GM20000 (cell line): Measurements from ENCODE around the gene SLC29A4.
"Not testable (repeated sequence)": the region's sequence is repeated elsewhere in the genome, so short reads cannot be mapped to it uniquely, and the experiment has no call there.

ENCODE experiments used
- DNase-seq: peaks from one replicate; pipeline ENCODE4 v3.0.0; 2012; ENCODE audit warnings: low spot score
- TF ChIP-seq, protein P1 (sequence below): IDR thresholded peaks from 2 replicates; pipeline ENCODE4 v1.5.1; 2012; ENCODE audit warnings: mild to moderate bottlenecking, control low read depth; ENCODE audit errors: extremely low read depth, missing control alignments

SLC29A4 gene

DNA sequence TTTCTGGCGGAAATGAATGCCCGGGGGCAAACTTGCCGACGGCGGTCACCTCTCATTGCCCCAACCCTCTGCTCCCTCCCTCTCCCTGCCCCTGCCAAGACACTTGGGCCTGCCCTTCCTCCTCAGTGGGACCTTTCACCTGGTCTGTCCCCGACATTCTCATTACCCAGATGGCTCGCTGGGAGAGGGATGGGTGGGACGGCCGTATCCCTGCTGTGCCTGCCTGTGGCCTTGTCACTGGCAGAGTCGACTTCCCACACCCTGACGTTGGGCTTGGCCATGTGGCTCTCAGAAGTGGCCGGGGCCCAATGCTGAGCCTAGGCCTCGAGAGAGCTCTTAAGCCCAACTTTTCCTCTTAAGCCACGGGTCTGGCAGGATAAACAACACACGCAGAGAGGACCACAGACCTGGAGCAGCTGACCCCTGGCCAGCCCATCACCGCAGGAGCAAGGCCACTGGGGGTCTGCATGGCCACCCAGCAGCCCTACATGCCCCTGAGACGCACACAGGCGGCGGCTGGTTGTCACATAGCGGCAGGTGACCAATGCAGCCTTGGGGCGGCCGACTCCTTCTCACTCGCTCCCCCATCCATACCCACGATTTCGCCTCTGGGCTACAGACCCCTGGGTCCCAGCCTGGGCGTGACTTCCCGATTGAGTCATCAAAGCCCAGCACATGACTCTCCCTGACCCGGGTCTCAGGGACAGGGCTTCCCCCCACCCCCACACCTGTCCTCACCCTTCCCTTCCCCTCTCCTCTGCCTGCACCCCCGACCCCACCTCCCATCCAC, 40.1 kb downstream of the SLC29A4 start:
- TF ChIP-seq, protein P1, sequence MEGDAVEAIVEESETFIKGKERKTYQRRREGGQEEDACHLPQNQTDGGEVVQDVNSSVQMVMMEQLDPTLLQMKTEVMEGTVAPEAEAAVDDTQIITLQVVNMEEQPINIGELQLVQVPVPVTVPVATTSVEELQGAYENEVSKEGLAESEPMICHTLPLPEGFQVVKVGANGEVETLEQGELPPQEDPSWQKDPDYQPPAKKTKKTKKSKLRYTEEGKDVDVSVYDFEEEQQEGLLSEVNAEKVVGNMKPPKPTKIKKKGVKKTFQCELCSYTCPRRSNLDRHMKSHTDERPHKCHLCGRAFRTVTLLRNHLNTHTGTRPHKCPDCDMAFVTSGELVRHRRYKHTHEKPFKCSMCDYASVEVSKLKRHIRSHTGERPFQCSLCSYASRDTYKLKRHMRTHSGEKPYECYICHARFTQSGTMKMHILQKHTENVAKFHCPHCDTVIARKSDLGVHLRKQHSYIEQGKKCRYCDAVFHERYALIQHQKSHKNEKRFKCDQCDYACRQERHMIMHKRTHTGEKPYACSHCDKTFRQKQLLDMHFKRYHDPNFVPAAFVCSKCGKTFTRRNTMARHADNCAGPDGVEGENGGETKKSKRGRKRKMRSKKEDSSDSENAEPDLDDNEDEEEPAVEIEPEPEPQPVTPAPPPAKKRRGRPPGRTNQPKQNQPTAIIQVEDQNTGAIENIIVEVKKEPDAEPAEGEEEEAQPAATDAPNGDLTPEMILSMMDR = no peak
- DNase-seq = no peak

DNA sequence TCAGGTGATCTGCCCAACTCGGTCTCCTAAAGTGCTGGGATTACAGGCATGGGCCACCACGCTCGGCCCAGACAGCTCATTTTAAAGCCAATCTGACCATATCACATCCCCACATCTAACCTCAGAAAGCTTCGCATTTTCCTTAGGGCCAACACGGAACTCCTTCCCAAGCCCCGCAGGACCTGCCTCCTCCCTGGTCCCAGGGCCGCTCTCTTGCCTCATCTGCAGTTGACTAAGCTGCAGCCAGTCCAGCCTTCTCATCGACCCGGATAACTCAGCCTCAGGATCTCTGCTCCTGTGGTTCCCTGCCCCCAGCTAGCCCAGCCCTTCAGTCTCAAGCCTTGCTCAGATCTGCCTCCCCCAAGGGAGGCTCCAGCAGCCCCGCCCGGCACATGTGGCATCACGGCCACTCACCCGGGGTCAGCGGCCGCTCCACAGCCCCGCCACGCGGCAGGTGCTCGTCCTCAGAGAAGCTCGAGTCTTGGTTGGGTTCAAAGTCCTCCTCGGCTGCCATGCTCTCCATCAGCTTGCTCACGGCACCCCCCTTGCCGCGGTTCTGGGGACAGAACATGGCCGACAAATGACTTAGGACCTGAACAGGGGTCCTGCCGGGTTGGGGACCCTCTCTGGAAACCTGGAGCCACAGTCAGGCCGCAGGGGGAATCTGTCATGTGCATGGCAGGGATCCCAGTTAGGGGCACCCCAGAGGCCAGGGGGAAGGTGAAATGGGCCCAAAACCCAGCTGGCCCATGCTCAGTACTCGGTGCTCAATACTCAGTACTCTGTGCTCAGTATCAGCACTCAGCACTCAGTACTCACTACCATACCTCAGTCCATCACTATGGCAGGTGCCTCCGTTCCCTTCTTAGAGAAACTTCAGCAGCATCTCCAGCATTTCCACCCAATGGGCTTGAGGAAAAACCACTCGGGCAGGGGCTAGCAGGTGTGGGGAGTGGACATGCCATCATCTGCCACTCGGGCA, 41.3 kb downstream of the SLC29A4 start:
- DNase-seq = not testable (repeated sequence)

DNA sequence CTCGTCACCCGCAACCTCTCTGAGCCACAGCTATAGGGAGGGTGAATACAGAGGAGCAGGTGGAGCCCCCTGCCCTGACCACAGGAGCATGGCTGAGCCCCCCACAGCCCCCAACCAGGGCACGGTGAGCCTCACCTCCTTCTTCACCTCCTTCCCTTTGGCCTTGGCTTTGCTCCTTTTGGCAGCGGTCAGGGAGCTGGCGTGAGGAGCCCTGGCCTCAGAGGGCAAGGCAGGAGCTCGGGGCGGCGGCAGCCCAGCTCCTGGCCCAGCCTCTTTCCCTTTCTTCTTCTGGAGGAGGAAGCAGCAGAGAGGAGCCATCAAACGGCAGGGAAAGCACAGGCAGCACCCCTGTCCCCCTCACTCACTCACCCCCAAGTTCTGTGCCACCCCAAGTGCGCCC, 42.2 kb downstream of the SLC29A4 start:
- TF ChIP-seq, protein P1 = no peak
- DNase-seq = no peak

DNA sequence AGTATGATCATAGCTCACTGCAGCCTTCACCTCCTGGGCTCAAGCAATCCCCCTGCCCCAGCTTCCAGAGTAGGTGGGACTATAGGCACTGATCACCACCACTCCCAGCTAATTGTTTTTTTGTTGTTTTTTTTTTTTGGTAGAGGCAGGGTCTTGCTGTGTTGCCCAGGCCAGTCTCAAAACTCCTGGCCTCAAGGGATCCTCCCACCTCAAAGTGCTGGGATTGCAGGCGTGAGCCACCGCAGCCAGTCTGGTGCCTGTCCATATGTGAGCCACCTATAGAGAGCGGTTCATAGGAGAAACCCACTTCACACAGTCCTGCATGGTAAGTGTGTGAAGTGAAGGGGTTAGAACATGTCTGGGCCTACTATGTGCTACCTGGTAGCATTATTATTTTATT, 47.5 kb downstream of the SLC29A4 start:
- TF ChIP-seq, protein P1 = no peak
- no peak for DNase-seq

DNA sequence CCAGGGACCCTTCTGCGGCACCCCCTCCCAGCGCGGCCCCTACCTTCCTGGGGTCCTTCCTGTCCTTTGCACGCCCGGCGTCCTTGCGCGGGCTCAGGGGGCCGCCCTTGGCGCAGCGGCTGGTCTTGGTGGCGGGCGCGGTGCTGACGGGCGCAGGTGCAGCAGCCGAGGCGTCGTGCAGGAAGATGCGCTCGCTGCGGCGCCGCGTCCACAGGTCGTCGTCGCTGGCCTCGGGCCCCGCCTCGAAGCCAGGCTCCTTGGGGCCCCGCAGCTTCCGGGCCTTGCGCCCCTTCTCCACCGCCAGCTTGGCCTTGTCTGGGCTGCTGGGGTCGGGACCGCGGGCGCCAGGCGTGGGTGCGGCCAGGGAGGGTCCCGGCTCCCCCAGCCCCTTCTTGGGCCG, 49.8 kb downstream of the SLC29A4 start:
- TF ChIP-seq, protein P1 = no peak
- no peak for DNase-seq

DNA sequence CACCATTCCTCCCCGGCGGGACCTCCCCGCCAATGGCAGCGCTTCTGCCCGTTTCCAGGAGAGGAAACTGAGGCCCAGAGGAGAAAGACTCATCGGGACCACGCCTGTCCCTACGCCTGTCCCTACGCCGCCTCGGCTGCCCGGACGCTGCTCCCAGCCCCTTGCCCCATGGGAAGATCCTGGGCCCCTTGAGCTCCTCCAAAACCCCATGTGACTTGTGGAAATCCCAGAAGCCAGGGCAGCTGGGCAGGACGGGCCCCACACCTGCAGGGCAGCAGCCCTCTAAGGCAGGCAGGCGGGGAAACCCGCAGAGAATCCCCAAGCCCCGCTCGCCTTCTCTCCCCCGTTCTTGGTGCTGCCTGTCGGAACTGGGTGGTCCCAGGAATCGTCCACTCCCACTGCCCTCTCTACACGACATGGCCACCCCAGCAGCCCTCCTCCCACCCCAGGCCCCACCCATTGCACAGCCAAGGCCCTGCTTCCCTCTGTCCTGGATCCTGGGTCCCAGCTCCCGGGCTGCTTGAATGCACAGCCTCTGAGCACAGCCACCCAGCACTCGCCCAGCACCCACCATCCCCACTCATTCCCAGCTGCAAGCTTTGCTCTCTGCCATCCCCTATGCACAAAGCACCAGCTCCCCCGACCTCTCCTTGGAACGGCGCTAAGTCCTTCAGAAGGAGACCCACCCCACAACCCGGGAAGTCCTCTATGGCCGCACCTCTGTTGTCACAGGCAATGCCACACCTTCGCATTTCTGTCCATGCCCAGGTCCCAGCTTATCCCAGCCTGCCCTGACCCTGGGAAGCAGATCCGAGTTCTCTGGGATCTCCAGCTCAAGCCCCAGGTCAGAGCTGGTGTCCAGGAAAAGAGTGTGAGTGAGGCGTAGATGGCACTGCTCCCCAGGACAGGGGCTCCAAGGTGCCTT, 50.6 kb downstream of the SLC29A4 start:
- peak; percentile 62 for DNase-seq
- TF ChIP-seq, protein P1 = no peak

DNA sequence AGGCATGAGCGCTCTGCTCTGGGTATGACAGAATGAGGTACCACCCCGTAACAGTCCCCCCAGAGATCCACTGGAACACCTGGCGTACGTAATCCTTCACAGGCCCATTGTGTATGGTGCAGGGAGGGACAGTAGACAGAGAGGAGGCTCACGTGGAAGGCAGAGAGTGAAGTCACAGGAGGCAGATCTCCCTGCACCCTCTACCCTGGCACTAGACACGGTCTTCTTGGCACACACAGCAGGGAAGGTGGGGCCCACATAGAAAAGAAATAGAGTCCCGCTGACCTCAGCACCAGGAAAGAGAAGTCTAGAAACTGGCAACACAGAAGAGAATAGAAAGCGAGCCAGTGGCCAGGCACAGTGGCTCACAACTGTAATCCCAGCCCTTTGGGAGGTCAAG, 51.9 kb downstream of the SLC29A4 start:
- TF ChIP-seq, protein P1 = no peak
- no peak for DNase-seq
